Measurements from ENCODE around the gene ZNRF1. TPM values are rescaled to one million over a fixed set of nuclear protein-coding genes. Genes with fewer than 3 reads are reported as not detected.

Gene ZNRF1
- total and polyA plus RNA-seq, 2 of the 13 experiments (the other 11 are each of a cell fraction or from before 2014, with no cell fraction given): 43.9 to 58.7 TPM

- TF ChIP-seq NR2F2 (IDR thresholded peaks at IDR 0.05; ENCODE audit: borderline replicate concordance, low read depth): no peak; the same call in 1 of the 2 replicates
- TF ChIP-seq TARDBP (CRISPR knock-in tag; IDR thresholded peaks at IDR 0.05): 0 out of 2 replicates have a peak, but pooled peaks have one; percentile 58
- TF ChIP-seq KLF16 (CRISPR knock-in tag; IDR thresholded peaks at IDR 0.05): peak; percentile 18 to 87; a peak in 3 of 4 replicates
- no peak for TF ChIP-seq SMARCC2 (IDR thresholded peaks at IDR 0.05)
- no peak for TF ChIP-seq ZSCAN5A (CRISPR knock-in tag; IDR thresholded peaks at IDR 0.05; ENCODE audit: borderline replicate concordance)
- TF ChIP-seq ZNF639 (CRISPR knock-in tag; conservative IDR thresholded peaks at IDR 0.05): peak; percentile 81; the same call in 1 of the 2 replicates
- peak; percentile 67; the same call in 1 of the 2 replicates for TF ChIP-seq MED13 (CRISPR knock-in tag; IDR thresholded peaks at IDR 0.05)
- TF ChIP-seq ZMAT3 (CRISPR knock-in tag; conservative IDR thresholded peaks at IDR 0.05): 0 out of 2 replicates have a peak, but pooled peaks have one; percentile 17
- TF ChIP-seq THAP8 (CRISPR knock-in tag; IDR thresholded peaks at IDR 0.05; ENCODE audit: borderline replicate concordance): no peak; the same call in 1 of the 2 replicates
- TF ChIP-seq USF2 (IDR thresholded peaks at IDR 0.05; ENCODE audit: low read depth, low read length): no peak
- no peak for TF ChIP-seq USF2 (CRISPR knock-in tag; IDR thresholded peaks at IDR 0.05; ENCODE audit: borderline replicate concordance)
- TF ChIP-seq U2AF1 (optimal IDR thresholded peaks at IDR 0.05; ENCODE audit: low read depth, low read length): no peak
- TF ChIP-seq THYN1 (CRISPR knock-in tag; IDR thresholded peaks at IDR 0.05; ENCODE audit: borderline replicate concordance, low read depth): no peak
- TF ChIP-seq LRRFIP1 (CRISPR knock-in tag; conservative IDR thresholded peaks at IDR 0.05): no peak
Measured at GRCh38 chr16:74984529-74985296, 14.1 kb upstream of the ZNRF1 start, which contains the start of gene WDR59 (continued).

All from HepG2 (cell line).